ENCODE results near the gene TCP1. TPM values are rescaled to one million over a fixed set of nuclear protein-coding genes. Genes with fewer than 3 reads are reported as not detected.
A peak's percentile ranks its signal among the peaks of the same experiment; 100 is the strongest.

The TCP1 gene
- total and polyA plus RNA-seq, 2 of the 13 experiments (the other 11 are each of a cell fraction or from before 2014, with no cell fraction given), result 116 to 553 TPM

DNA sequence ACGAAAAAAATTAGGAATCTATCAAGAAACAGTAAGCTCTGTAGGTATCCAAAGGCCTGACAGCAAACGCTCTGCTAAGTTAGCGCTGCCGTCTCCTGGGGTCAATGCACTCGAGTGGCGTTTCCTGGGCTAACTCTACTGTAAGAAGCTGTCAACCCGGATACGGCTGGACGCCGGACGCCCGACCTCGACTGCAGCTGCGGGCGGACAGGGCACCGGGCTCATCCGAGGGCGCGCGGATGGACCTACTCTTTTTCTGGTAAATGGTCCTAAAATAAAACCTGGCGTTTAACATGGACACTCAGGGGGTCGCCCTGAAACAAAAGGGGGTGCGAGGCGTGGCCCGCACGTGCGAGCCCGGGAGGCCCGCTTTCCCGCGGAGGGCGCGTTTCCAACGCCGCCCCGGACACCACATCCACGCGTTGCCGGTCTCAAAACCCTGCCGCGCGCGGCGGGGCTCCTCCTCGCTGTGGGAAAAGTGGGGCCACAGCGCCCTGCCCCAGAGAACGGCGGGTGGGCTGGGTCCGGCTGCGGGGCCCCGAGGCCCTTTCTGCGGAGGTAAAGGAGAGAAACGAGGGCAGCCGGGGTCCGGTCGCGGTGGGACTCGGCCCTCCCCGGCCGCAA lies 537 bp downstream of the TCP1 start:
- H3K36me3 ChIP-seq (replicated peaks in 1 of 2; ENCODE audit: control insufficient read depth in 1 of 2, insufficient read depth in 2 of 2, low read length in 2 of 2), result peaks cover 3 to 38% of the 10 kb centered on the region in 2 experiments; a peak in 4 of 5 replicates
- peaks cover 68% of the 10 kb centered on the region for H3K4me1 ChIP-seq (ENCODE audit: insufficient read depth, low read length)
- no peak overlapping the region for H2AFZ ChIP-seq (ENCODE audit: low read length)
- no peaks in the 10 kb centered on the region; a peak in 1 of 5 replicates for H3K27me3 ChIP-seq (ENCODE audit: control insufficient read depth in 1 of 2, insufficient read depth in 2 of 2, low read length in 2 of 2)
- peak overlapping the region; percentile 85 to 94 (median 91) for H3K4me3 ChIP-seq (replicated peaks in 1 of 3; ENCODE audit: insufficient read depth in 1 of 3, low read depth in 2 of 3, low read length in 3 of 3)
- intact Hi-C loops (cut with micrococcal nuclease; ENCODE audit: unreplicated experiment) (loop anchor here (1.0 to 2.0 kb wide), 2 partner anchors 27 to 62 kb away; partner anchors contain the start of genes ACAT2 and WTAP), in situ Hi-C loops (cut with HindIII; ENCODE audit: extremely low pct_ligation_motif_present, low pct_unique_long_range_greater_than_20kb) (loop anchor here (5.0 kb wide), 1 partner anchor 62 kb away; the partner anchor contains the start of gene WTAP)
- no peak for FAIRE-seq
- BruUV-seq (replicated peaks), result TSS peak; percentile 54
- ATAC-seq, result peak; percentile 41
- H3K9me3 ChIP-seq (ENCODE audit: low read length), result no peaks in the 10 kb centered on the region
- H3K4me2 ChIP-seq (ENCODE audit: low read depth, low read length), result peak overlapping the region; percentile 99
- H3K27ac ChIP-seq (ENCODE audit: extremely low read length, insufficient read depth, low read length), result peak overlapping the region; percentile 91
- WGBS (ENCODE audit: low lambda C conversion rate), result 1% methylated on average over 34 of the region's 60 CpGs
- ChIA-PET CTCF (ENCODE audit: low intra/inter-chr PET ratio, low total read pairs) (no interaction called here), POLR2A (interaction anchor here (1.2 to 7.1 kb wide), 15 partner anchors 10 to 606 kb away, joined by 3 to 165 read pairs (median 8); partner anchors contain the start of genes ACAT2, PNLDC1, SOD2 and WTAP)
- H4K20me1 ChIP-seq (ENCODE audit: insufficient read depth, low read length), result peaks cover 21% of the 10 kb centered on the region
- peaks cover 86% of the 10 kb centered on the region for H3K79me2 ChIP-seq (ENCODE audit: insufficient read depth, low read length)
- H3K9ac ChIP-seq (ENCODE audit: insufficient read depth, low read depth, low read length), result peak overlapping the region; percentile 92
- DNase-seq (ENCODE audit: low spot score), result peak; percentile 47
- no peak for TF ChIP-seq MYNN (CRISPR knock-in tag; IDR thresholded peaks at IDR 0.05; ENCODE audit: low read depth)
- no peak for TF ChIP-seq NFKBIZ (CRISPR knock-in tag; IDR thresholded peaks at IDR 0.05)
- no peak for TF ChIP-seq ZNF101 (CRISPR knock-in tag; IDR thresholded peaks at IDR 0.05; ENCODE audit: borderline replicate concordance, low read depth)
- no peak for TF ChIP-seq ELF4 (CRISPR knock-in tag; IDR thresholded peaks at IDR 0.05; ENCODE audit: borderline replicate concordance)
- TF ChIP-seq, protein P1, sequence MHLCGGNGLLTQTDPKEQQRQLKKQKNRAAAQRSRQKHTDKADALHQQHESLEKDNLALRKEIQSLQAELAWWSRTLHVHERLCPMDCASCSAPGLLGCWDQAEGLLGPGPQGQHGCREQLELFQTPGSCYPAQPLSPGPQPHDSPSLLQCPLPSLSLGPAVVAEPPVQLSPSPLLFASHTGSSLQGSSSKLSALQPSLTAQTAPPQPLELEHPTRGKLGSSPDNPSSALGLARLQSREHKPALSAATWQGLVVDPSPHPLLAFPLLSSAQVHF (CRISPR knock-in tag; IDR thresholded peaks at IDR 0.05), result no peak
- TF ChIP-seq ZNF83 (CRISPR knock-in tag; IDR thresholded peaks at IDR 0.05; ENCODE audit: borderline replicate concordance), result no peak
- TF ChIP-seq MTA3 (CRISPR knock-in tag; IDR thresholded peaks at IDR 0.05), result no peak
- TF ChIP-seq, protein P2, sequence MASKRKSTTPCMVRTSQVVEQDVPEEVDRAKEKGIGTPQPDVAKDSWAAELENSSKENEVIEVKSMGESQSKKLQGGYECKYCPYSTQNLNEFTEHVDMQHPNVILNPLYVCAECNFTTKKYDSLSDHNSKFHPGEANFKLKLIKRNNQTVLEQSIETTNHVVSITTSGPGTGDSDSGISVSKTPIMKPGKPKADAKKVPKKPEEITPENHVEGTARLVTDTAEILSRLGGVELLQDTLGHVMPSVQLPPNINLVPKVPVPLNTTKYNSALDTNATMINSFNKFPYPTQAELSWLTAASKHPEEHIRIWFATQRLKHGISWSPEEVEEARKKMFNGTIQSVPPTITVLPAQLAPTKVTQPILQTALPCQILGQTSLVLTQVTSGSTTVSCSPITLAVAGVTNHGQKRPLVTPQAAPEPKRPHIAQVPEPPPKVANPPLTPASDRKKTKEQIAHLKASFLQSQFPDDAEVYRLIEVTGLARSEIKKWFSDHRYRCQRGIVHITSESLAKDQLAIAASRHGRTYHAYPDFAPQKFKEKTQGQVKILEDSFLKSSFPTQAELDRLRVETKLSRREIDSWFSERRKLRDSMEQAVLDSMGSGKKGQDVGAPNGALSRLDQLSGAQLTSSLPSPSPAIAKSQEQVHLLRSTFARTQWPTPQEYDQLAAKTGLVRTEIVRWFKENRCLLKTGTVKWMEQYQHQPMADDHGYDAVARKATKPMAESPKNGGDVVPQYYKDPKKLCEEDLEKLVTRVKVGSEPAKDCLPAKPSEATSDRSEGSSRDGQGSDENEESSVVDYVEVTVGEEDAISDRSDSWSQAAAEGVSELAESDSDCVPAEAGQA (IDR thresholded peaks at IDR 0.05; ENCODE audit: low read depth), result no peak
- TF ChIP-seq, protein P2 (CRISPR knock-in tag; IDR thresholded peaks at IDR 0.05; ENCODE audit: borderline replicate concordance), result no peak
- TF ChIP-seq, protein P3, sequence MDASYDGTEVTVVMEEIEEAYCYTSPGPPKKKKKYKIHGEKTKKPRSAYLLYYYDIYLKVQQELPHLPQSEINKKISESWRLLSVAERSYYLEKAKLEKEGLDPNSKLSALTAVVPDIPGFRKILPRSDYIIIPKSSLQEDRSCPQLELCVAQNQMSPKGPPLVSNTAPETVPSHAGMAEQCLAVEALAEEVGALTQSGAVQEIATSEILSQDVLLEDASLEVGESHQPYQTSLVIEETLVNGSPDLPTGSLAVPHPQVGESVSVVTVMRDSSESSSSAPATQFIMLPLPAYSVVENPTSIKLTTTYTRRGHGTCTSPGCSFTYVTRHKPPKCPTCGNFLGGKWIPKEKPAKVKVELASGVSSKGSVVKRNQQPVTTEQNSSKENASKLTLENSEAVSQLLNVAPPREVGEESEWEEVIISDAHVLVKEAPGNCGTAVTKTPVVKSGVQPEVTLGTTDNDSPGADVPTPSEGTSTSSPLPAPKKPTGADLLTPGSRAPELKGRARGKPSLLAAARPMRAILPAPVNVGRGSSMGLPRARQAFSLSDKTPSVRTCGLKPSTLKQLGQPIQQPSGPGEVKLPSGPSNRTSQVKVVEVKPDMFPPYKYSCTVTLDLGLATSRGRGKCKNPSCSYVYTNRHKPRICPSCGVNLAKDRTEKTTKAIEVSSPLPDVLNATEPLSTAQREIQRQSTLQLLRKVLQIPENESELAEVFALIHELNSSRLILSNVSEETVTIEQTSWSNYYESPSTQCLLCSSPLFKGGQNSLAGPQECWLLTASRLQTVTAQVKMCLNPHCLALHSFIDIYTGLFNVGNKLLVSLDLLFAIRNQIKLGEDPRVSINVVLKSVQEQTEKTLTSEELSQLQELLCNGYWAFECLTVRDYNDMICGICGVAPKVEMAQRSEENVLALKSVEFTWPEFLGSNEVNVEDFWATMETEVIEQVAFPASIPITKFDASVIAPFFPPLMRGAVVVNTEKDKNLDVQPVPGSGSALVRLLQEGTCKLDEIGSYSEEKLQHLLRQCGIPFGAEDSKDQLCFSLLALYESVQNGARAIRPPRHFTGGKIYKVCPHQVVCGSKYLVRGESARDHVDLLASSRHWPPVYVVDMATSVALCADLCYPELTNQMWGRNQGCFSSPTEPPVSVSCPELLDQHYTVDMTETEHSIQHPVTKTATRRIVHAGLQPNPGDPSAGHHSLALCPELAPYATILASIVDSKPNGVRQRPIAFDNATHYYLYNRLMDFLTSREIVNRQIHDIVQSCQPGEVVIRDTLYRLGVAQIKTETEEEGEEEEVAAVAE (CRISPR knock-in tag; IDR thresholded peaks at IDR 0.05; ENCODE audit: borderline replicate concordance), result no peak
- no peak for TF ChIP-seq ZNF354B (CRISPR knock-in tag; IDR thresholded peaks at IDR 0.05)
- no peak for TF ChIP-seq ZNF567 (CRISPR knock-in tag; IDR thresholded peaks at IDR 0.05; ENCODE audit: borderline replicate concordance)

Measured in HepG2 (cell line).